ENCODE data around the gene UBP1. TPM values are rescaled to one million over a fixed set of nuclear protein-coding genes. Genes with fewer than 3 reads are reported as not detected.
"Not testable (repeated sequence)": the region's sequence is repeated elsewhere in the genome, so short reads cannot be mapped to it uniquely, and the experiment has no call there.

UBP1 gene
- total RNA-seq, 1 donor from 2014 or later: 61.8 TPM

DNA sequence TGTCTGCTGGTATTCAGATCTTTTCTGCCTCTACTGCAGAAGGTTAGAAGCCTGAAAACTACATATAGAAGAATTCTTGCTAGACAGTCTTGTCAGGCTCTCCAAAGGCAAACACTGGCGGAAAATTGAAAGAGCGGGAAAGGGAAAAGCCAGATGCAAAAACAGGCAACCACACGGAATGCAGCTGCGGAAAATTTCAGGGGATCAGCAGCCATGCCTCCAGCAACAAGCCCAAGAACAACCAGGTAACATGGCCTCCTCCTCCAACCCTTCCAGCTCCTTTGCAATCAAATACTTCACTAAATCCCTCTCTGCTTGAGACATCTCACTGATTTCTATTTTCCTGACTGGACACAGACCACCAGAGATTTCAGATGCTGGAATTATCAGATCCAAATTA is 9.6 kb downstream of the UBP1 start:
- H3K36me3 Mint-ChIP-seq (ENCODE audit: low read depth): no peaks in the 10 kb centered on the region
- no peak overlapping the region for H3K4me3 Mint-ChIP-seq (ENCODE audit: unreplicated experiment)
- H3K9me3 Mint-ChIP-seq (ENCODE audit: low read depth): no peaks in the 10 kb centered on the region
- no peak for DNase-seq (ENCODE audit: low spot score)
- H3K27ac Mint-ChIP-seq (ENCODE audit: unreplicated experiment): peak overlapping the region; percentile 29
- H3K4me1 Mint-ChIP-seq (ENCODE audit: low read depth): peaks cover 86% of the 10 kb centered on the region
- H3K27me3 Mint-ChIP-seq (ENCODE audit: low read depth): no peaks in the 10 kb centered on the region
- TF ChIP-seq, protein P1, sequence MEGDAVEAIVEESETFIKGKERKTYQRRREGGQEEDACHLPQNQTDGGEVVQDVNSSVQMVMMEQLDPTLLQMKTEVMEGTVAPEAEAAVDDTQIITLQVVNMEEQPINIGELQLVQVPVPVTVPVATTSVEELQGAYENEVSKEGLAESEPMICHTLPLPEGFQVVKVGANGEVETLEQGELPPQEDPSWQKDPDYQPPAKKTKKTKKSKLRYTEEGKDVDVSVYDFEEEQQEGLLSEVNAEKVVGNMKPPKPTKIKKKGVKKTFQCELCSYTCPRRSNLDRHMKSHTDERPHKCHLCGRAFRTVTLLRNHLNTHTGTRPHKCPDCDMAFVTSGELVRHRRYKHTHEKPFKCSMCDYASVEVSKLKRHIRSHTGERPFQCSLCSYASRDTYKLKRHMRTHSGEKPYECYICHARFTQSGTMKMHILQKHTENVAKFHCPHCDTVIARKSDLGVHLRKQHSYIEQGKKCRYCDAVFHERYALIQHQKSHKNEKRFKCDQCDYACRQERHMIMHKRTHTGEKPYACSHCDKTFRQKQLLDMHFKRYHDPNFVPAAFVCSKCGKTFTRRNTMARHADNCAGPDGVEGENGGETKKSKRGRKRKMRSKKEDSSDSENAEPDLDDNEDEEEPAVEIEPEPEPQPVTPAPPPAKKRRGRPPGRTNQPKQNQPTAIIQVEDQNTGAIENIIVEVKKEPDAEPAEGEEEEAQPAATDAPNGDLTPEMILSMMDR (IDR thresholded peaks at IDR 0.05): no peak

DNA sequence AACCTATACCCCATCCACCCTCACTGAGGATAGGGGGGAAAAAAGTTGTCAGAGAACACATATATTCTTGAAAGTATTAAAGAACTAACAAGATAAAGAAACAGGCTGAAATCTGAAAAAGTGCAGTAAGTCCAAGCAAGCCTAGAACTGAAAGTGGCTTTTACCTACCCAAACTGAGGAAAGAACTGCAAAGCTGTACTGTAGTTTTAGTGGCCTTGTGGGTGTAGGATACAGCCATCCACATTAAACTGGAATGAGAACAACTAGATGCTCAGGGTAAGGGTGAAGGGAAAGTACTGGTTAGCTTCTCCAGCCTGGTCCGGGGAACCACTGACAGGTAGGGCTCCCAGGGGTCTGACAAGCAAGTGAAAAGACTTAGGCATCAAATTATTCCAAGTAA is 10.1 kb downstream of the UBP1 start:
- Mint-ChIP-seq H3K27ac (ENCODE audit: unreplicated experiment) (peak overlapping the region; percentile 29), H3K27me3 (ENCODE audit: low read depth) (no peaks in the 10 kb centered on the region), H3K36me3 (ENCODE audit: low read depth) (no peaks in the 10 kb centered on the region), H3K4me3 (ENCODE audit: unreplicated experiment) (no peak overlapping the region), H3K9me3 (ENCODE audit: low read depth) (no peaks in the 10 kb centered on the region), H3K4me1 (ENCODE audit: low read depth) (peaks cover 86% of the 10 kb centered on the region)
- no peak for DNase-seq (ENCODE audit: low spot score)
- TF ChIP-seq, protein P1 (IDR thresholded peaks at IDR 0.05): no peak

DNA sequence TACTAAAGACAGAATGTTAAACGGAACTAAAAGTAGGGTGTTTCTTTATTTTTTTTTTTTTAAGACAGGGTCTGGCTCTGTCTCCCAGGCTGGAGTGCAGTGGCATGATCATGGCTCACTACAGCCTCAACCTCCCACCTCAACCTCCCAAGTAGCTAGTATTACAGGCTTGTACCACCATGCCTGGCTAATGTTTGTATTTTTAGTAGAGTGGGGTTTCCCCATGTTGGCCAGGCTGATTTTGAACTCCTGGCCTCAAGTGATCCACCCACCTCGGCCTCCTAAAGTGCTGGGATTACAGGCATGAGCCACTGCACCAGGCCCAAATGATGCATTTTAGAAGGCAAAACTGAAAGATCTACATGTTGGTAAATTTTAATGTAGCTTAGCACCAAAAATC is 10.9 kb downstream of the UBP1 start:
- H3K4me1 Mint-ChIP-seq (ENCODE audit: low read depth): peaks cover 93% of the 10 kb centered on the region
- H3K27me3 Mint-ChIP-seq (ENCODE audit: low read depth); H3K4me3 Mint-ChIP-seq (ENCODE audit: unreplicated experiment): not testable (repeated sequence)

DNA sequence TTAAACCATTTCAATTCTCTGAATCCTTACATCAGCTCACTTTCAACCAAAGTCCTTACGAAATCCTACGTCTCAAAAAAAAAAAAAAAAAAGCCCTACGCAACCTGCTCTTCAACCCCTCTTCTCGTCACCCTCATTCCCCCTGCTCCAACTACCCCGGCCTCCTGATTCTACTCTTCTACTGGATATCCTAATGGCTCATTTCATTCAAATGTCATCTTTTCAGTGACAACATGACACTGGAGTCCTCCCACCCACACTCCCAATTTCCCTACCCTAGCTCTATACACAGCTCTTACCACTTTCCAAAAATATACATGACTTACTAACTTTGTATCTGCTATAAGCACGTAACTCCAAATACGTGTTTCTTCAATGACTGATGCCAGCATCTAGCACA is 11.5 kb downstream of the UBP1 start:
- no peak for DNase-seq (ENCODE audit: low spot score)
- H3K36me3 Mint-ChIP-seq (ENCODE audit: low read depth): no peaks in the 10 kb centered on the region
- H3K4me1 Mint-ChIP-seq (ENCODE audit: low read depth): peaks cover 94% of the 10 kb centered on the region
- H3K27me3 Mint-ChIP-seq (ENCODE audit: low read depth): no peaks in the 10 kb centered on the region
- H3K4me3 Mint-ChIP-seq (ENCODE audit: unreplicated experiment): no peak overlapping the region
- no peaks in the 10 kb centered on the region for H3K9me3 Mint-ChIP-seq (ENCODE audit: low read depth)
- TF ChIP-seq, protein P1 (IDR thresholded peaks at IDR 0.05): no peak
- peak overlapping the region; percentile 75 for H3K27ac Mint-ChIP-seq (ENCODE audit: unreplicated experiment)

More for the DNA sequence above, 10.9 kb downstream of the UBP1 start:
- H3K9me3 Mint-ChIP-seq (ENCODE audit: low read depth); H3K27ac Mint-ChIP-seq (ENCODE audit: unreplicated experiment); H3K36me3 Mint-ChIP-seq (ENCODE audit: low read depth); DNase-seq (ENCODE audit: low spot score): not testable (repeated sequence)

DNA sequence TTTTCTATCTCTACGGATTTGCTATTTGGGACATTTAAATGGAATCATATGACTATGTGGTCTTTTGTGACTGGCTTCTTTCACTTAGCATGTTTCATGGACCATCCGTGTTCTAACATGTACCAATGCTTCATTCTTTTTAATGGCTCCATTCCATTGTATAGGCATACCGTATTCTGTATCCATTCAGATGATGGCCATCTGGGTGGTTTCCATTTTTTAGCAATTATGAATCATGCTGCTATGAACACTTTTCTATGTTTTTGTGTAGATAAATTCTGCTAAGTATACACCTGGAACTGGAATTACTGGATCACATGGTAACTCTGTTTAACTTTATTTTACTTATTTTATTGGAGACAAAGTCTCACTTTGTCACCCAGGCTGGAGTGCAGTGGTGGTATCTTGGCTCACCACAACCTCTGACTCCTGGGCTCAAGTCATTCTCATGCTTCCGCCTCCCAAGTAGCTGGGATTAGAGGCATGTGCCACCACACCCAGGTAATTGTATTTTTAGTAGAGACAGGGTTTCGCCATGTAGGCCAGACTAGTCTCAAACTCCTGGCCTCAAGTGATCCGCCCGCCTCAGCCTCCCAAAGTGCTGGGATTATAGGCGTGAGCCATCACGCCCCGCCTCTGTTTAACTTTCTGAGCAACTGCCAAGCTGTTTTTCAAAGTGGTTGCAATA is 13.4 kb downstream of the UBP1 start:
- Mint-ChIP-seq H3K27me3 (ENCODE audit: low read depth) (no peaks in the 10 kb centered on the region), H3K4me3 (ENCODE audit: unreplicated experiment) (no peak overlapping the region), H3K36me3 (ENCODE audit: low read depth) (peaks cover 3% of the 10 kb centered on the region), H3K4me1 (ENCODE audit: low read depth) (peaks cover 76% of the 10 kb centered on the region), H3K27ac (ENCODE audit: unreplicated experiment) (no peak overlapping the region), H3K9me3 (ENCODE audit: low read depth) (no peaks in the 10 kb centered on the region)
- no peak for DNase-seq (ENCODE audit: low spot score)
- TF ChIP-seq, protein P1 (IDR thresholded peaks at IDR 0.05): no peak

DNA sequence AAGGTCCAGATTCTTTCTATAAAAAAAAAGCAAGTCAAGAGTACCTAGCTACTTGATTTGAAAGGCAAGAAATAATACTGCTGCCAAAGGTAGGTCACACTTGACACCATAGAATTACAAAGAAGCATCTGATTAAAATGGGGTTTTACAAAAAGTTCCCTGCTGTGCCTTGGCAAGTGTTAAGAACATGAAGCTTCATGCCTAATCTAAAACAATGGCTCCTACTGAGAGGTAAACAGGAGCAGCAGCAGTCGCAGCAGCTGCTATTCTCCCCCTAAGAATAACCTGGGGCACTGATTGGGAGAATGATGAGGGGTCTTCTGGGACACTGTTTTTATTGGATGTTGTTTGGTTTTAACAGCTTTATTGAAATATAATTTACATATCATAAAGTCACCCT is 14.1 kb downstream of the UBP1 start:
- Mint-ChIP-seq H3K9me3 (ENCODE audit: low read depth) (no peaks in the 10 kb centered on the region), H3K4me1 (ENCODE audit: low read depth) (peaks cover 69% of the 10 kb centered on the region), H3K27ac (ENCODE audit: unreplicated experiment) (no peak overlapping the region)

More for the DNA sequence above, 14.1 kb downstream of the UBP1 start:
- no peak for DNase-seq (ENCODE audit: low spot score)
- Mint-ChIP-seq H3K4me3 (ENCODE audit: unreplicated experiment) (no peak overlapping the region), H3K27me3 (ENCODE audit: low read depth) (no peaks in the 10 kb centered on the region), H3K36me3 (ENCODE audit: low read depth) (peaks cover 6% of the 10 kb centered on the region)
- TF ChIP-seq, protein P1 (IDR thresholded peaks at IDR 0.05): no peak

All from chondrocyte (in vitro differentiated cells).